ENCODE data around the gene SMPD3.

The SMPD3 gene

DNA sequence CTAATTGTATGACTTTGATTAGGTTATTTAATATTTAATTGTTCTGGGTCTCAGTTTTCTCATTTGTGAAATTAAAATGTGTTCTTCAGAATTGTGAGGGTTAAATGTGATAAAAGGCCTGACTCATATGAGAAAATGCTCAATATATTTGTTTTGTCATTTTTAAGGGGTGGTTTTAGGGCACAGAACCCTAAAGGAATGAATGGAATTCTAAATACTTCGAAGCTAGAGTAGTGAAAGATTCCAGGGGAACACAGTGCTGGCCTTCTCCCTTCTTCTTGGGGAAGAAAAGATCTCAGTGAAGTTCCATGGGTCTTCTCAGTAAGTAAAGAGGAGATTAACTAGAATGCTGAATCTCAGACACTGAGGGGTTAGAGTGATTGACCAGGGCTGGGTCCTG is 3.9 kb upstream of the SMPD3 start:
- DNase-seq (ENCODE audit: low read depth in 2 of 2): peak in 1 of 2 donors; percentile 10
- TF ChIP-seq, protein P1, sequence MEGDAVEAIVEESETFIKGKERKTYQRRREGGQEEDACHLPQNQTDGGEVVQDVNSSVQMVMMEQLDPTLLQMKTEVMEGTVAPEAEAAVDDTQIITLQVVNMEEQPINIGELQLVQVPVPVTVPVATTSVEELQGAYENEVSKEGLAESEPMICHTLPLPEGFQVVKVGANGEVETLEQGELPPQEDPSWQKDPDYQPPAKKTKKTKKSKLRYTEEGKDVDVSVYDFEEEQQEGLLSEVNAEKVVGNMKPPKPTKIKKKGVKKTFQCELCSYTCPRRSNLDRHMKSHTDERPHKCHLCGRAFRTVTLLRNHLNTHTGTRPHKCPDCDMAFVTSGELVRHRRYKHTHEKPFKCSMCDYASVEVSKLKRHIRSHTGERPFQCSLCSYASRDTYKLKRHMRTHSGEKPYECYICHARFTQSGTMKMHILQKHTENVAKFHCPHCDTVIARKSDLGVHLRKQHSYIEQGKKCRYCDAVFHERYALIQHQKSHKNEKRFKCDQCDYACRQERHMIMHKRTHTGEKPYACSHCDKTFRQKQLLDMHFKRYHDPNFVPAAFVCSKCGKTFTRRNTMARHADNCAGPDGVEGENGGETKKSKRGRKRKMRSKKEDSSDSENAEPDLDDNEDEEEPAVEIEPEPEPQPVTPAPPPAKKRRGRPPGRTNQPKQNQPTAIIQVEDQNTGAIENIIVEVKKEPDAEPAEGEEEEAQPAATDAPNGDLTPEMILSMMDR (IDR thresholded peaks at IDR 0.05; ENCODE audit: low read depth, low read length): no peak
- no peak overlapping the region for H3K4me3 ChIP-seq (replicated peaks in 1 of 2; ENCODE audit: low read depth in 2 of 2, low read length in 2 of 2)

DNA sequence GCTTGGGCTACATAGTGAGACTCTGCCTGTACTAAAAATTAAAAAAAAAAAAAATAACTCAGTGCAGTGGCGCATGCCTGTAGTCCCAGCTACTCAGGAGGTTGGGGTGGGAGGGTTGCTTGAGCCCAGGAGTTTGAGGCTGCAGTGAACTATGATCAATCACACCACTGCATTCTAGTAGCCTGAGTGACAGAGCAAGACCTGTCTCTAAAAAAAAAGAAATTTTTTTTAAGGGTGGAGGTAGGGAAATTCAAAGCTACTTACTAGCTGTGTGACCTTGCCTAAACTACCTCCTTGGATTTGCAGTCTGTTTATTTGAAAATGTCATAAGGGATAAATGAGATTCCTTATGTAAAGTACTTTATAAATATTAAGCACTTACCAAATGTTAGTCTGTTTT is 3.4 kb upstream of the SMPD3 start:
- DNase-seq (ENCODE audit: low read depth in 2 of 2): no peak
- no peak overlapping the region for H3K4me3 ChIP-seq (replicated peaks in 1 of 2; ENCODE audit: low read depth in 2 of 2, low read length in 2 of 2)
- TF ChIP-seq, protein P1 (IDR thresholded peaks at IDR 0.05; ENCODE audit: low read depth, low read length): no peak

DNA sequence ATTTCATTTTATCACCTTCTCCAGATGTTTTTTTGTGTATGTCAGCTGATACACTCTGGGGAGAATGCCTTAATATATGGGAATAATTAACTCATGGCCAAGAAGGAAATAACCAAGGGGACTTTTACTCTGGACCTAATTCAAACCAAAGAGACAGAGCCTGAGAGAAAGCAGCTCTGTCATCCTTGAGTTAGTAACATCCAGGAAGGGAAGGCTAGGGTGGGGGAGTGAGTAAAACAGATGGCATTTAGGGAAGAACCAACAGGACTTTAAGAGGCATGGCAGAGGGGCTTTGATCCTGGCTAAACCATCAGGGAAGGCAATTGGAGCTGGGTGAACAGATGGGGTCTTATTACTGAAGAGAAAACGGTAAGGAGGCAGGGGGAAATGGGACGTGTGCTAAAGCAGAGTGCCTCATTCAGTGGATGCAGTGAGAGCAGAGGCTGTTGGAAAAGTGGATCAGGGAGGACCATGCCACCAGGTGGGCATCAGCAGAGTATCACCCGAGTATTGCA is 2.5 kb upstream of the SMPD3 start:
- TF ChIP-seq, protein P1 (IDR thresholded peaks at IDR 0.05; ENCODE audit: low read depth, low read length): no peak
- H3K4me3 ChIP-seq (replicated peaks in 1 of 2; ENCODE audit: low read depth in 2 of 2, low read length in 2 of 2): no peak overlapping the region
- no peak for DNase-seq (ENCODE audit: low read depth in 2 of 2)

DNA sequence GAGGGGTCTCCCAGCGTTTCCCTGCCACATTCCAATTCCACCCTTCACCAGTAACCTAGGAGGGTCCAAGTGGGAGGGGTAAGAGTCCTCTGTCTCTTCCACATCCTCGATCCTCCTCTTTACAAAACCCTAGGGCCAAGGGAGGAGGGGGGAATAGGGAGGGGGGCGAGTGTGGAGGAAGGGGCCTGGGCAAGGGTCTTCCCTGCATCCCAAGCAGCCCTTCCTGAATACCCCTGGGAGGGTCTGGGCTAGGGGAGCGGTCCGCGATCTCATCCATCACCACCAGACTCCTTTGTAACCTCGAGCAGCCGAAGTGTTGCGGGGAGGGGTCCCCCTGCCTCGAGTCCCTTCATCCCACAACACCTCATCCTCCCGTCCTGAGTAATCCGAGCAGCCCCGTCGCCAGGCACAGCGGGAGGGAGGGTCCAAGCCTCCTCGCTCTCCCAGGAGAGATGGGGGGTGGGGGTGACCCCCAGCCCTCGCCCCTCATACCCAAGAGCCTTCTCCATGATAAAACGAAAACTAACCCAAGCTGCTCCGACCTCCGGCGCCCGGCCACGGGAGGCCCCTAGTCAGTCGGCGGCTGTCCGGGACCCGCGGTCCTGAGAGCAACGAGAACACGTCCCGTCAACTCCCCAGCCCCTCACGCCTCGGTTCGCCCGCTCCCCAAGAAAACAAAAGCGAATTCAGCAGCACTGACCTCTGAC is 502 bp downstream of the SMPD3 start:
- peak overlapping the region; percentile 43 to 44 for H3K4me3 ChIP-seq (replicated peaks in 1 of 2; ENCODE audit: low read depth in 2 of 2, low read length in 2 of 2)
- TF ChIP-seq, protein P1 (IDR thresholded peaks at IDR 0.05; ENCODE audit: low read depth, low read length): no peak
- no peak for DNase-seq (ENCODE audit: low read depth in 2 of 2)

DNA sequence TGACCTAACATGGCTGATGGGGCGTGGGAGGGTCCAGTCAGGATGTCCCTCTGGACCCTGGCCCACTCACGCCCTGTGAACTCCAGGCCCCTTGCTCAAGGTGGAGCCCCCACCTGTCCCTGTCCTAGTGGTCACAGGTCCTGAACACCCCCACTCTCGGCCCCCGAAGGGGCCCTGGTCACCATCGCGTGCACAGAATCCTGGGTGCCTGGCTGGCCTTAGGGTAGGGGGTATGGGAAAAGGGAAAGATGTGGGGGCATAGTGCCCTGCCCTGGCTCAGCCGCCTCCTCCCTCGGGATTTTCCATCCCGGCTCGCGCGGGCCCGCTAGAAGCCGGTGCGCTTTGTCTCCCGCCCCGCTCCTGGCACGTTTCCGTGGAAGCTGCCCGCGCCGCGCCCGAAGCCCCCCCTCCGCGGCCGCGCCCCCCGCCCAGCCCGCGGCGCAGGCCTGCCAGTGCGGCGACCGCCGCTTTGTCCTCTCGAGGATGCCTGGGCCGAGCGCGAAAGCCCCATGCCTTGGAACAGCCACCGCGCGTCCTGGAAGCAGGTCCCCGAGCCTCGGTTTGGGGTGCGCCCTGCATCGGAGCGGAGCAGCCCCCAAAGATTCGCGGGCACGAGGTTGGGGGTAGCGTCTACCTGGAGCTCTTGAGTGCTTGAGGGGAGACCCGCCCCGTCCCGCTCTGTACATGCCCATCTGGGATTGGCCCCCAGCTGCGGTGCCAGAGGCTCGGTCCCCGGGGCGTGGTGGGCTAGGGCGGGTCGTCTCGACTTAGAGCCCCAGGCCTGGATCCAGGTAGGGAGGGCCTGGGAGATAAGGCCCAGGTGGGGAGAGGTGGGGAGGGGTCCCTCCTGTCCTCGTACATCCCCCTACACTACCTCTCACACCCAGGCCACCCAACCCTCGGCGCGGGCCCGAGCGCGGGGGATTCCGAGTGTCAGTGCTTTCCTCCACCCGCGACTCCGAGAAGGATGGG is 1.3 kb downstream of the SMPD3 start:
- TF ChIP-seq, protein P1 (IDR thresholded peaks at IDR 0.05; ENCODE audit: low read depth, low read length): no peak
- no peak for DNase-seq (ENCODE audit: low read depth in 2 of 2)
- H3K4me3 ChIP-seq (replicated peaks in 1 of 2; ENCODE audit: low read depth in 2 of 2, low read length in 2 of 2): no peak overlapping the region

DNA sequence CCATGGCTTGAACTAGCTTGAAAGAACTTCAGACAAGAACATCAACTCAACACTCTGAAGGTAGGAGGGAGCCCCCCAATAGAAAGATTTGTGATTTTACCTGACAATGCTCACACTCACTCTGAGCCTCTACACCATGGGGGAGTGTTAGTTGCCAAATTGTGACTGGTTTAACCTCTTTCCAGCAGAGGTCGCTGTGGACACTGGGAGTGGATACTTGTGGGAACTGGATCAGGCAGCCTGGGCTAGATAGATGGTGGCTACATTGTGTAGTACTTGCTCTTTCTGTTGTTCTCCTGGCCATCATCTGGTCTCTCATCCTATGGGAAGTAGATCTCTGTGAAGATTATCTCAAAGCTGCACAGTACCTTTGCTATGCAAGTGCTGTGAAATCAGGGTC is 2.9 kb downstream of the SMPD3 start:
- DNase-seq (ENCODE audit: low read depth in 2 of 2): peak; percentile 11 to 46
- TF ChIP-seq, protein P1 (IDR thresholded peaks at IDR 0.05; ENCODE audit: low read depth, low read length): peak; percentile 29
- H3K4me3 ChIP-seq (replicated peaks in 1 of 2; ENCODE audit: low read depth in 2 of 2, low read length in 2 of 2): no peak overlapping the region
